HCT116 (cell line): Measurements from ENCODE around the gene FXYD1. TPM values are rescaled to one million over a fixed set of nuclear protein-coding genes. Genes with fewer than 3 reads are reported as not detected.

Experiments used
- ATAC-seq: fragments of 200-7000 bp; cut with Tn5 transposase; 2 replicates; pipeline ENCODE4 v1.9.1; 2020; ENCODE audit warnings: mild to moderate bottlenecking, moderate library complexity
- BruUV-seq: library from RNA; stranded (reverse); fragments of 400-500 nt; replicated peaks from 2 replicates; lab custom pipeline; 2021; lab: Mats Ljungman, UMichigan
- CTCF ChIA-PET: fragments of 300-600 bp; sonication (Branson Sonifier 250); formaldehyde crosslinking; loops from one replicate; lab custom pipeline; 2021; ENCODE audit warnings: antibody characterized with exemption; lab: Charles Lee
- POLR2A ChIA-PET: fragments of 300-600, 350-600 bp; sonication (Branson Sonifier 250); formaldehyde crosslinking; loops from one replicate; lab custom pipeline; 2021; ENCODE audit warnings: antibody characterized with exemption; lab: Charles Lee
- RAD21 ChIA-PET, 2 experiments: fragments of 300-600 bp; sonication (Branson Sonifier 250); formaldehyde crosslinking; loops; one replicate each; lab custom pipeline; 2023; ENCODE audit warnings: low total read pairs in 2 of 2; ENCODE audit not compliant: uncharacterized antibody in 2 of 2, unreplicated experiment in 2 of 2, low non-redundant PET in 1 of 2; lab: Charles Lee
- DNase-seq: peaks from one replicate; pipeline ENCODE4 v3.0.0-alpha.2; 2010; ENCODE audit warnings: low read depth, low spot score
- H2AFZ ChIP-seq: fragments of 200-600 bp; shearing (Covaris generic), sonication (generic); 2 replicates; pipeline ENCODE4 v1.6.1; 2017; ENCODE audit warnings: low read depth, mixed run types, mixed read lengths, antibody characterized with exemption, low read length; ENCODE audit not compliant: poor library complexity, severe bottlenecking
- H3K27ac ChIP-seq: 2 replicates; pipeline ENCODE4 v1.5.1; 2012; ENCODE audit warnings: low read depth, low read length
- H3K27me3 ChIP-seq: fragments of 200-600 bp; sonication (generic); 2 replicates; pipeline ENCODE4 v1.6.1; 2016; ENCODE audit warnings: mixed run types, low read length, mixed read lengths; ENCODE audit not compliant: insufficient read depth
- H3K36me3 ChIP-seq, 2 experiments: fragments of 200-500 bp in 1 of 2; fragments of 200-600 bp in 1 of 2; sonication (Bioruptor generic) in 1 of 2; sonication (generic) in 1 of 2; 2 replicates each; pipeline versions ENCODE4 v1.5.1 to v1.6.1; 2014 to 2016; ENCODE audit warnings: low read length in 2 of 2, inconsistent platforms in 1 of 2, mixed read lengths in 1 of 2, mixed run types in 1 of 2; ENCODE audit not compliant: insufficient read depth in 2 of 2, control insufficient read depth in 1 of 2
- H3K4me1 ChIP-seq, 2 experiments: fragments of 200-600 bp in 1 of 2; sonication (generic) in 1 of 2; 2 replicates each; pipeline versions ENCODE4 v1.5.1 to v1.6.1; 2012 to 2017; ENCODE audit warnings: low read length in 2 of 2, inconsistent platforms in 1 of 2, mild to moderate bottlenecking in 1 of 2, mixed read lengths in 1 of 2, mixed run types in 1 of 2, moderate library complexity in 1 of 2; ENCODE audit not compliant: insufficient read depth in 2 of 2, control insufficient read depth in 1 of 2
- H3K4me2 ChIP-seq: fragments of 200-600 bp; sonication (generic); 2 replicates; pipeline ENCODE4 v1.6.1; 2017; ENCODE audit warnings: mixed run types, low read length, mixed read lengths
- H3K4me3 ChIP-seq, 2 experiments: fragments of 200-600 bp in 1 of 2; sonication (generic) in 1 of 2; replicated peaks in 1 of 2; 2 replicates each; pipeline ENCODE4 v1.5.1; 2011 to 2016; ENCODE audit warnings: low read length in 2 of 2, control low read depth in 1 of 2, low read depth in 1 of 2, mild to moderate bottlenecking in 1 of 2, mixed read lengths in 1 of 2, mixed run types in 1 of 2
- H3K79me2 ChIP-seq: fragments of 200-600 bp; sonication (generic); 2 replicates; pipeline ENCODE4 v1.6.1; 2017; ENCODE audit warnings: mild to moderate bottlenecking, mixed run types, low read length, moderate library complexity, mixed read lengths; ENCODE audit not compliant: insufficient read depth
- H3K9ac ChIP-seq: fragments of 200-600 bp; sonication (generic); 2 replicates; pipeline ENCODE4 v1.6.1; 2016; ENCODE audit warnings: low read length, mixed read lengths
- H3K9me2 ChIP-seq: fragments of 200-600 bp; sonication (generic), shearing (Covaris generic); 2 replicates; pipeline ENCODE4 v1.6.1; 2017; ENCODE audit warnings: mixed run types, mild to moderate bottlenecking, moderate library complexity; ENCODE audit not compliant: insufficient read depth
- H3K9me3 ChIP-seq, 2 experiments: fragments of 200-500 bp in 1 of 2; fragments of 200-600 bp in 1 of 2; sonication (Bioruptor generic) in 1 of 2; sonication (generic) in 1 of 2; 2 replicates each; pipeline ENCODE4 v1.6.1; 2014 to 2017; ENCODE audit warnings: low read length in 2 of 2, mixed read lengths in 2 of 2, inconsistent platforms in 1 of 2, low read depth in 1 of 2, mild to moderate bottlenecking in 1 of 2, mixed run types in 1 of 2, moderate library complexity in 1 of 2; ENCODE audit not compliant: control insufficient read depth in 1 of 2, insufficient read depth in 1 of 2
- H4K20me1 ChIP-seq: fragments of 200-600 bp; sonication (generic), shearing (Covaris generic); 2 replicates; pipeline ENCODE4 v1.6.1; 2017; ENCODE audit warnings: mixed run types, mild to moderate bottlenecking, moderate library complexity; ENCODE audit not compliant: insufficient read depth
- CBX3 ChIP-seq: IDR thresholded peaks from 2 replicates; pipeline ENCODE4 v1.6.1; 2012; ENCODE audit warnings: low read depth
- EGR1 ChIP-seq: IDR thresholded peaks from 2 replicates; pipeline ENCODE4 v1.6.1; 2012; ENCODE audit warnings: low read depth
- ELF1 ChIP-seq: IDR thresholded peaks from 2 replicates; pipeline ENCODE4 v1.6.1; 2012; ENCODE audit warnings: low read depth, borderline replicate concordance
- EZH2 ChIP-seq: fragments of 200-600 bp; sonication (generic); IDR thresholded peaks from 2 replicates; pipeline ENCODE4 v1.6.1; 2017; ENCODE audit warnings: antibody characterized with exemption, mixed run types
- JUND ChIP-seq: IDR thresholded peaks from 2 replicates; pipeline ENCODE4 v1.6.1; 2012
- POLR2AphosphoS5 ChIP-seq: IDR thresholded peaks from 2 replicates; pipeline ENCODE4 v1.6.1; 2011; ENCODE audit warnings: mild to moderate bottlenecking, low read depth, low read length, moderate library complexity
- SRF ChIP-seq: IDR thresholded peaks from 2 replicates; pipeline ENCODE4 v1.6.1; 2012; ENCODE audit warnings: low read depth
- TCF7L2 ChIP-seq: IDR thresholded peaks from 2 replicates; pipeline ENCODE4 v1.7.0; 2011; ENCODE audit warnings: borderline replicate concordance, inconsistent platforms; ENCODE audit not compliant: insufficient read depth, insufficient read length; ENCODE audit errors: extremely low read depth
- ZFX ChIP-seq: fragments of 450-650 bp; IDR thresholded peaks from 2 replicates; pipeline ENCODE4 v1.6.1; 2017
- intact Hi-C: fragments of 100-400 bp; cut with micrococcal nuclease; formaldehyde crosslinking; loops from 2 replicates; pipeline ENCODE4 v1.10.0; 2022
- total RNA-seq: library from RNA; stranded (reverse); gene quantifications from one replicate; pipeline ENCODE4 v1.2.1, GENCODE V29; 2021; ENCODE audit not compliant: unreplicated experiment
- TF ChIP-seq, protein P1 (sequence below): IDR thresholded peaks from 2 replicates; pipeline ENCODE4 v1.6.1; 2012; ENCODE audit warnings: low read depth
- TF ChIP-seq, protein P2 (sequence below): IDR thresholded peaks from 2 replicates; pipeline ENCODE4 v1.6.1; 2012
- TF ChIP-seq, protein P3 (sequence below): IDR thresholded peaks from 2 replicates; pipeline ENCODE4 v1.6.1; 2011; ENCODE audit warnings: mild to moderate bottlenecking, low read length, moderate library complexity; ENCODE audit not compliant: insufficient replicate concordance; ENCODE audit errors: extremely low read depth
- TF ChIP-seq, protein P4 (sequence below), 3 experiments: fragments of 200-600 bp in 1 of 3; sonication (generic) in 1 of 3; IDR thresholded peaks in 2 of 3; conservative IDR thresholded peaks in 1 of 3; 2 replicates each; pipeline ENCODE4 v1.5.1; 2012 to 2017; ENCODE audit warnings: low read depth in 2 of 3, low read length in 2 of 3, antibody characterized with exemption in 1 of 3, borderline replicate concordance in 1 of 3, control low read depth in 1 of 3, mild to moderate bottlenecking in 1 of 3, mixed read lengths in 1 of 3, mixed run types in 1 of 3, moderate library complexity in 1 of 3; ENCODE audit not compliant: insufficient read depth in 1 of 3

Gene FXYD1
- total RNA-seq, 1 experiment from 2014 or later: 7.8 TPM

DNA sequence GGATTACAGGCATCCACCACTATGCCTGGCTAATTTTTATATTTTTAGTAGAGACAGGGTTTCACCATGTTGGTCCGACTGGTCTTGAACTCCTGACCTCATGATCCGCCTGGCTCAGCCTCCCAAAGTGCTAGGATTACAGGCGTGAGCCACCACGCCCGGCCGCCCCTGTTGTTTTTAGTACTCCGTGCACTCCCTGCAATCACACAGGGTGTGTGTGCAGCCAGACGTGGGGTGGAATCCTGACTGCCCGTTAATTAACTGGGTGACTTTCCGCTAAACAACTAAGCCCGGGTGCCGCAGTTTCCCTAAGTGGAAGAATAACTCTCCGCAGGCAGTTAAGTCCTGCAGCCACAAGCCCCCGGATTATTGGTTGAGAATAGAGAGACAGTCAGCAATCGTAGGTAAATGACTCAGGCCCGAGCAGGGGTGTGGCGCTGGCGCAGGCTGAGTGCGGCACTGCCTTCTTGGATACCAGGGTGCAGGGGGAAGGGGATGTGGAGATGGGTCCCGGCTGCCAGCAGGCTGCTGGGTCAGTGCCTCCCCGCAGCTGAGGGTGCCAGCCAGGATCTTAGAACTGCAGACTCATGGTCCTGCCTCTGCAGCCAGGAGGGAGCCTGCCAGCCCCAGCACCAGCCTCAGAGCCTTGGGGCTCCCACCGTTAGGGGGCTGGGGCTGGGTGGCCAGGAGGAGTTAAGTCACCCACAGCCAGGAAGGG lies 29.1 kb upstream of the FXYD1 start:
- RAD21 ChIA-PET: no interaction called here
- CTCF ChIA-PET: interaction anchor here (1.1 kb wide), 1 partner anchor 32 kb away, joined by 4 read pairs; no protein-coding TSS in a partner anchor
- H3K79me2 ChIP-seq: no peaks in the 10 kb centered on the region
- BruUV-seq: no TSS peak
- H3K27ac ChIP-seq: peak overlapping the region; percentile 40
- peak overlapping the region; percentile 59 for H3K9ac ChIP-seq
- intact Hi-C loops: no loop called here
- H3K9me3 ChIP-seq: peaks cover 0 to 11% of the 10 kb centered on the region in 2 experiments; a peak in 1 of 4 replicates
- ATAC-seq: peak; percentile 84
- H3K36me3 ChIP-seq: no peaks in the 10 kb centered on the region
- H4K20me1 ChIP-seq: no peaks in the 10 kb centered on the region
- peak overlapping the region; percentile 31 to 55 for H3K4me3 ChIP-seq
- peak overlapping the region; percentile 89 for H3K4me2 ChIP-seq
- H3K9me2 ChIP-seq: no peaks in the 10 kb centered on the region
- no peaks in the 10 kb centered on the region for H3K27me3 ChIP-seq
- no peak for TF ChIP-seq ELF1
- TF ChIP-seq CBX3: no peak; the same call in 1 of the 2 replicates
- TF ChIP-seq, protein P1, sequence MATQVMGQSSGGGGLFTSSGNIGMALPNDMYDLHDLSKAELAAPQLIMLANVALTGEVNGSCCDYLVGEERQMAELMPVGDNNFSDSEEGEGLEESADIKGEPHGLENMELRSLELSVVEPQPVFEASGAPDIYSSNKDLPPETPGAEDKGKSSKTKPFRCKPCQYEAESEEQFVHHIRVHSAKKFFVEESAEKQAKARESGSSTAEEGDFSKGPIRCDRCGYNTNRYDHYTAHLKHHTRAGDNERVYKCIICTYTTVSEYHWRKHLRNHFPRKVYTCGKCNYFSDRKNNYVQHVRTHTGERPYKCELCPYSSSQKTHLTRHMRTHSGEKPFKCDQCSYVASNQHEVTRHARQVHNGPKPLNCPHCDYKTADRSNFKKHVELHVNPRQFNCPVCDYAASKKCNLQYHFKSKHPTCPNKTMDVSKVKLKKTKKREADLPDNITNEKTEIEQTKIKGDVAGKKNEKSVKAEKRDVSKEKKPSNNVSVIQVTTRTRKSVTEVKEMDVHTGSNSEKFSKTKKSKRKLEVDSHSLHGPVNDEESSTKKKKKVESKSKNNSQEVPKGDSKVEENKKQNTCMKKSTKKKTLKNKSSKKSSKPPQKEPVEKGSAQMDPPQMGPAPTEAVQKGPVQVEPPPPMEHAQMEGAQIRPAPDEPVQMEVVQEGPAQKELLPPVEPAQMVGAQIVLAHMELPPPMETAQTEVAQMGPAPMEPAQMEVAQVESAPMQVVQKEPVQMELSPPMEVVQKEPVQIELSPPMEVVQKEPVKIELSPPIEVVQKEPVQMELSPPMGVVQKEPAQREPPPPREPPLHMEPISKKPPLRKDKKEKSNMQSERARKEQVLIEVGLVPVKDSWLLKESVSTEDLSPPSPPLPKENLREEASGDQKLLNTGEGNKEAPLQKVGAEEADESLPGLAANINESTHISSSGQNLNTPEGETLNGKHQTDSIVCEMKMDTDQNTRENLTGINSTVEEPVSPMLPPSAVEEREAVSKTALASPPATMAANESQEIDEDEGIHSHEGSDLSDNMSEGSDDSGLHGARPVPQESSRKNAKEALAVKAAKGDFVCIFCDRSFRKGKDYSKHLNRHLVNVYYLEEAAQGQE: no peak
- TF ChIP-seq SRF: no peak
- peak; percentile 38; the same call in 1 of the 2 replicates for TF ChIP-seq POLR2AphosphoS5
- TF ChIP-seq, protein P2, sequence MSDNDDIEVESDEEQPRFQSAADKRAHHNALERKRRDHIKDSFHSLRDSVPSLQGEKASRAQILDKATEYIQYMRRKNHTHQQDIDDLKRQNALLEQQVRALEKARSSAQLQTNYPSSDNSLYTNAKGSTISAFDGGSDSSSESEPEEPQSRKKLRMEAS: no peak
- no peak for TF ChIP-seq EZH2
- TF ChIP-seq, protein P3, sequence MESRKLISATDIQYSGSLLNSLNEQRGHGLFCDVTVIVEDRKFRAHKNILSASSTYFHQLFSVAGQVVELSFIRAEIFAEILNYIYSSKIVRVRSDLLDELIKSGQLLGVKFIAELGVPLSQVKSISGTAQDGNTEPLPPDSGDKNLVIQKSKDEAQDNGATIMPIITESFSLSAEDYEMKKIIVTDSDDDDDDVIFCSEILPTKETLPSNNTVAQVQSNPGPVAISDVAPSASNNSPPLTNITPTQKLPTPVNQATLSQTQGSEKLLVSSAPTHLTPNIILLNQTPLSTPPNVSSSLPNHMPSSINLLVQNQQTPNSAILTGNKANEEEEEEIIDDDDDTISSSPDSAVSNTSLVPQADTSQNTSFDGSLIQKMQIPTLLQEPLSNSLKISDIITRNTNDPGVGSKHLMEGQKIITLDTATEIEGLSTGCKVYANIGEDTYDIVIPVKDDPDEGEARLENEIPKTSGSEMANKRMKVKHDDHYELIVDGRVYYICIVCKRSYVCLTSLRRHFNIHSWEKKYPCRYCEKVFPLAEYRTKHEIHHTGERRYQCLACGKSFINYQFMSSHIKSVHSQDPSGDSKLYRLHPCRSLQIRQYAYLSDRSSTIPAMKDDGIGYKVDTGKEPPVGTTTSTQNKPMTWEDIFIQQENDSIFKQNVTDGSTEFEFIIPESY: no peak
- no peak for TF ChIP-seq TCF7L2
- TF ChIP-seq EGR1: no peak
- TF ChIP-seq, protein P4, sequence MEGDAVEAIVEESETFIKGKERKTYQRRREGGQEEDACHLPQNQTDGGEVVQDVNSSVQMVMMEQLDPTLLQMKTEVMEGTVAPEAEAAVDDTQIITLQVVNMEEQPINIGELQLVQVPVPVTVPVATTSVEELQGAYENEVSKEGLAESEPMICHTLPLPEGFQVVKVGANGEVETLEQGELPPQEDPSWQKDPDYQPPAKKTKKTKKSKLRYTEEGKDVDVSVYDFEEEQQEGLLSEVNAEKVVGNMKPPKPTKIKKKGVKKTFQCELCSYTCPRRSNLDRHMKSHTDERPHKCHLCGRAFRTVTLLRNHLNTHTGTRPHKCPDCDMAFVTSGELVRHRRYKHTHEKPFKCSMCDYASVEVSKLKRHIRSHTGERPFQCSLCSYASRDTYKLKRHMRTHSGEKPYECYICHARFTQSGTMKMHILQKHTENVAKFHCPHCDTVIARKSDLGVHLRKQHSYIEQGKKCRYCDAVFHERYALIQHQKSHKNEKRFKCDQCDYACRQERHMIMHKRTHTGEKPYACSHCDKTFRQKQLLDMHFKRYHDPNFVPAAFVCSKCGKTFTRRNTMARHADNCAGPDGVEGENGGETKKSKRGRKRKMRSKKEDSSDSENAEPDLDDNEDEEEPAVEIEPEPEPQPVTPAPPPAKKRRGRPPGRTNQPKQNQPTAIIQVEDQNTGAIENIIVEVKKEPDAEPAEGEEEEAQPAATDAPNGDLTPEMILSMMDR (IDR thresholded peaks at IDR 0.05 in 2 of 3, conservative IDR thresholded peaks at IDR 0.05 in 1 of 3; ENCODE audit: borderline replicate concordance in 1 of 3, insufficient read depth in 1 of 3, low read depth in 2 of 3, low read length in 2 of 3): peak in 2 of 3 experiments; percentile 17 to 22; a peak in 2 of 6 replicates
- TF ChIP-seq ZFX: no peak
- no peak for TF ChIP-seq JUND
- TF ChIP-seq, all 23 proteins: peak for 2
- POLR2A ChIA-PET: interaction anchor here (0.6 kb wide), 1 partner anchor 107 kb away, joined by 3 read pairs; no protein-coding TSS in a partner anchor
- Histone ChIP-seq H2AFZ (peak overlapping the region; percentile 97), H3K4me1 (peaks cover 14 to 43% of the 10 kb centered on the region in 2 experiments)
- DNase-seq: peak; percentile 54
